ENCODE results near the gene CNOT3.

CNOT3 gene

DNA sequence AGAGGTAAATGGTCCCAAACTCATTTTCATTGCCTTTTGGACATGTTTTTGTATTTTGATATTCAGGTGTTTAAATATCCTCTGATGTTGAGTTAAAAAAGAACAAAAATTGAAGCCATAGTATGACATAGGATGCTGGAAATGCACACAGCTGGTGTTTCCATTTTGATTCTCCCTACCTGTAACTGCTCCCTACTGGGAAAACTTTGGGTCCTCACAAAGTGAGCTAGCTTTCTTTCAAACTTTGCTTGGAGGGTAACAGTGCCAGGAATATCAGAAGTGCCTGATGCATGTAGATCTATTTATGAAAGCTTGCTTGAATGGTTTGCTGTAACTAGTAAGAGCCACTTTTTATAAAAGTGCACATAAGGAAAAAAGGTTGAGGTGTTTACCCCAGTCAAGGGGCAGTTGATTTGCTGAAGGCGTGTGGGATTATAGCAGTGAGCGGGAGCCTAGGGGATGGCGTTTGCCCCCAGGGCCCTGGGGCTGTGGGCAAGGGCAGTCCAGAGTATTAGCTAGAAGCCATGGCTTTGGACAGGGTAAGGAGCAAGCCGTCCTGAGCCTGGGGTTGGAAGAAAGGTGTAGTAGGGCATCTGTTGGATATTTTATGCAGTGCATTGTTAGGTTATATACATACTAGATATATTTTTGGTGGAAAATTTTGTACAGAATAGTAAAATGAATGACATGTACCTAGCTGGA lies 67.4 kb downstream of the CNOT3 start:
- DNase-seq (ENCODE audit: low read depth in 2 of 2), result no peak
- no peak overlapping the region for H3K4me3 ChIP-seq (replicated peaks in 1 of 2; ENCODE audit: low read depth in 2 of 2, low read length in 2 of 2)
- TF ChIP-seq, protein P1, sequence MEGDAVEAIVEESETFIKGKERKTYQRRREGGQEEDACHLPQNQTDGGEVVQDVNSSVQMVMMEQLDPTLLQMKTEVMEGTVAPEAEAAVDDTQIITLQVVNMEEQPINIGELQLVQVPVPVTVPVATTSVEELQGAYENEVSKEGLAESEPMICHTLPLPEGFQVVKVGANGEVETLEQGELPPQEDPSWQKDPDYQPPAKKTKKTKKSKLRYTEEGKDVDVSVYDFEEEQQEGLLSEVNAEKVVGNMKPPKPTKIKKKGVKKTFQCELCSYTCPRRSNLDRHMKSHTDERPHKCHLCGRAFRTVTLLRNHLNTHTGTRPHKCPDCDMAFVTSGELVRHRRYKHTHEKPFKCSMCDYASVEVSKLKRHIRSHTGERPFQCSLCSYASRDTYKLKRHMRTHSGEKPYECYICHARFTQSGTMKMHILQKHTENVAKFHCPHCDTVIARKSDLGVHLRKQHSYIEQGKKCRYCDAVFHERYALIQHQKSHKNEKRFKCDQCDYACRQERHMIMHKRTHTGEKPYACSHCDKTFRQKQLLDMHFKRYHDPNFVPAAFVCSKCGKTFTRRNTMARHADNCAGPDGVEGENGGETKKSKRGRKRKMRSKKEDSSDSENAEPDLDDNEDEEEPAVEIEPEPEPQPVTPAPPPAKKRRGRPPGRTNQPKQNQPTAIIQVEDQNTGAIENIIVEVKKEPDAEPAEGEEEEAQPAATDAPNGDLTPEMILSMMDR (IDR thresholded peaks at IDR 0.05; ENCODE audit: low read depth, low read length), result no peak
